Measurements from ENCODE around the gene ZNF446. TPM values are rescaled to one million over a fixed set of nuclear protein-coding genes. Genes with fewer than 3 reads are reported as not detected.

ZNF446 gene
- polyA plus RNA-seq, 3 donors = 2.0 to 6.2 (median 2.2) TPM

GRCh38 chr19:58491393-58491792 lies 15.2 kb downstream of the ZNF446 start:
- Histone ChIP-seq H3K79me2 (ENCODE audit: insufficient read depth, low read length) (no peaks in the 10 kb centered on the region), H4K20me1 (ENCODE audit: insufficient read depth, low read length) (no peaks in the 10 kb centered on the region), H3K9me3 (replicated peaks in 1 of 2; ENCODE audit: control insufficient read depth in 1 of 2, insufficient read depth in 1 of 2, low read length in 2 of 2) (no peaks in the 10 kb centered on the region), H3K36me3 (replicated peaks in 1 of 2; ENCODE audit: control insufficient read depth in 1 of 2, insufficient read depth in 2 of 2, low read length in 2 of 2) (no peaks in the 10 kb centered on the region), H3K27ac (ENCODE audit: low read depth in 1 of 2, low read length in 2 of 2) (no peak overlapping the region), H3K4me1 (ENCODE audit: control insufficient read depth in 1 of 2, insufficient read depth in 2 of 2, low read length in 2 of 2) (no peaks in the 10 kb centered on the region), H3K9ac (ENCODE audit: insufficient read depth, low read length, poor library complexity, severe bottlenecking) (no peak overlapping the region), H3K4me3 (replicated peaks in 1 of 3; ENCODE audit: low read depth in 2 of 3, low read length in 3 of 3) (no peak overlapping the region), H3K27me3 (ENCODE audit: control insufficient read depth in 2 of 2, insufficient read depth in 2 of 2, low read length in 2 of 2) (no peaks in the 10 kb centered on the region), H2AFZ (ENCODE audit: insufficient read depth, low read depth, low read length, poor library complexity, severe bottlenecking) (no peak overlapping the region), H3K4me2 (replicated peaks; ENCODE audit: extremely low read depth, low read length, poor library complexity, severe bottlenecking) (no peak overlapping the region)
- no peaks in the 10 kb centered on the region for H3K4me1 Mint-ChIP-seq
- H3K27ac Mint-ChIP-seq = no peak overlapping the region
- no peak for TF ChIP-seq CTCF (IDR thresholded peaks at IDR 0.05)
- H3K27me3 Mint-ChIP-seq (ENCODE audit: low read depth in 3 of 3) = peaks cover 0 to 6% (median 0%) of the 10 kb centered on the region in 3 donors
- intact Hi-C loops (cut with micrococcal nuclease) = no loop called here
- H3K4me3 Mint-ChIP-seq = no peak overlapping the region
- DNase-seq = no peak
- 100% methylated on average over 4 of the region's 5 CpGs for WGBS (ENCODE audit: insufficient coverage)
- H3K9me3 Mint-ChIP-seq = peaks cover 0 to 8% (median 0%) of the 10 kb centered on the region in 7 donors
- no peaks in the 10 kb centered on the region for H3K36me3 Mint-ChIP-seq

GRCh38 chr19:58492265-58492664 lies 16.1 kb downstream of the ZNF446 start:
- no peak overlapping the region for H2AFZ ChIP-seq (ENCODE audit: insufficient read depth, low read depth, low read length, poor library complexity, severe bottlenecking)
- Mint-ChIP-seq H3K4me1 (no peaks in the 10 kb centered on the region), H3K27me3 (ENCODE audit: low read depth in 3 of 3) (peaks cover 0 to 6% (median 0%) of the 10 kb centered on the region in 3 donors), H3K4me3 (no peak overlapping the region), H3K27ac (no peak overlapping the region), H3K9me3 (peaks cover 0 to 11% (median 0%) of the 10 kb centered on the region in 7 donors), H3K36me3 (no peaks in the 10 kb centered on the region)
- DNase-seq = no peak
- TF ChIP-seq CTCF (IDR thresholded peaks at IDR 0.05) = no peak
- no peaks in the 10 kb centered on the region for H3K4me1 ChIP-seq (ENCODE audit: control insufficient read depth in 1 of 2, insufficient read depth in 2 of 2, low read length in 2 of 2)
- H3K79me2 ChIP-seq (ENCODE audit: insufficient read depth, low read length) = no peaks in the 10 kb centered on the region
- 98% methylated on average over 6 of the region's 14 CpGs for WGBS (ENCODE audit: insufficient coverage)
- intact Hi-C loops (cut with micrococcal nuclease) = no loop called here
- no peak overlapping the region for H3K4me3 ChIP-seq (replicated peaks in 1 of 3; ENCODE audit: low read depth in 2 of 3, low read length in 3 of 3)
- H3K4me2 ChIP-seq (replicated peaks; ENCODE audit: extremely low read depth, low read length, poor library complexity, severe bottlenecking) = no peak overlapping the region
- no peak overlapping the region for H3K27ac ChIP-seq (ENCODE audit: low read depth in 1 of 2, low read length in 2 of 2)
- H4K20me1 ChIP-seq (ENCODE audit: insufficient read depth, low read length) = no peaks in the 10 kb centered on the region
- no peak overlapping the region for H3K9ac ChIP-seq (ENCODE audit: insufficient read depth, low read length, poor library complexity, severe bottlenecking)
- H3K27me3 ChIP-seq (ENCODE audit: control insufficient read depth in 2 of 2, insufficient read depth in 2 of 2, low read length in 2 of 2) = no peaks in the 10 kb centered on the region
- no peaks in the 10 kb centered on the region for H3K9me3 ChIP-seq (replicated peaks in 1 of 2; ENCODE audit: control insufficient read depth in 1 of 2, insufficient read depth in 1 of 2, low read length in 2 of 2)
- H3K36me3 ChIP-seq (replicated peaks in 1 of 2; ENCODE audit: control insufficient read depth in 1 of 2, insufficient read depth in 2 of 2, low read length in 2 of 2) = no peaks in the 10 kb centered on the region

All from CD14-positive monocyte (primary cell).